ENCODE data around the gene CACNA1B. TPM values are rescaled to one million over a fixed set of nuclear protein-coding genes. Genes with fewer than 3 reads are reported as not detected.

The CACNA1B gene
- total RNA-seq, 1 experiment from 2014 or later: 7.8 TPM

GRCh38 chr9:138122201-138122600, 244.6 kb downstream of the CACNA1B start:
- Histone ChIP-seq H3K23me2 (ENCODE audit: insufficient read length, low read depth, low read length, poor library complexity, severe bottlenecking) (no peaks in the 10 kb centered on the region), H4K8ac (replicated peaks; ENCODE audit: insufficient read length, low read depth, low read length) (no peak overlapping the region), H3K4ac (ENCODE audit: low read depth, low read length) (no peak overlapping the region), H2BK5ac (ENCODE audit: insufficient read length, low read length) (no peak overlapping the region), H2AFZ (ENCODE audit: low read length) (no peak overlapping the region), H3K27ac (ENCODE audit: insufficient read length, low read depth, low read length) (no peak overlapping the region), H3K9me3 (ENCODE audit: control insufficient read depth, low read depth, low read length) (peaks cover 59% of the 10 kb centered on the region), H2BK12ac (ENCODE audit: insufficient read length, low read depth, low read length) (no peak overlapping the region), H4K5ac (ENCODE audit: insufficient read length, low read depth, low read length) (no peak overlapping the region), H3K23ac (ENCODE audit: insufficient read length, low read depth, low read length) (no peak overlapping the region), H2BK20ac (ENCODE audit: low read depth, low read length, poor library complexity, severe bottlenecking) (no peak overlapping the region), H3K9ac (ENCODE audit: extremely low read depth, insufficient read length, low read length) (no peak overlapping the region), H3K27me3 (ENCODE audit: insufficient read depth, low read length) (no peaks in the 10 kb centered on the region), H3K14ac (ENCODE audit: insufficient read depth, low read length) (no peak overlapping the region), H3K18ac (ENCODE audit: insufficient read length, low read depth, low read length) (no peak overlapping the region), H4K91ac (ENCODE audit: insufficient read length, low read depth, low read length) (no peak overlapping the region), H3K56ac (ENCODE audit: insufficient read length, low read depth, low read length) (no peak overlapping the region), H2AK5ac (ENCODE audit: insufficient read length, low read length) (no peak overlapping the region), H3K79me1 (ENCODE audit: insufficient read depth, low read depth, low read length, poor library complexity, severe bottlenecking) (no peaks in the 10 kb centered on the region), H4K20me1 (ENCODE audit: control insufficient read depth, insufficient read depth, insufficient read length) (no peaks in the 10 kb centered on the region), H3K4me2 (ENCODE audit: insufficient read depth, insufficient read length, low read length) (no peak overlapping the region), H2BK15ac (ENCODE audit: low read depth, low read length) (no peak overlapping the region), H3K4me1 (ENCODE audit: insufficient read depth, low read length) (no peaks in the 10 kb centered on the region), H3K79me2 (ENCODE audit: insufficient read depth, low read length) (no peaks in the 10 kb centered on the region), H3T11ph (ENCODE audit: low read length) (no peak overlapping the region), H2BK120ac (ENCODE audit: low read depth, low read length, poor library complexity, severe bottlenecking) (no peak overlapping the region)
- no peak overlapping the region for H3K27ac Mint-ChIP-seq
- H3K9me3 Mint-ChIP-seq: peaks cover 52 to 80% of the 10 kb centered on the region in 2 experiments
- no peak overlapping the region for H3K4me3 Mint-ChIP-seq
- H3K4me1 Mint-ChIP-seq: no peaks in the 10 kb centered on the region
- H3K36me3 Mint-ChIP-seq (ENCODE audit: insufficient read depth in 1 of 3, low read depth in 3 of 3): peaks cover 28 to 55% (median 28%) of the 10 kb centered on the region in 3 experiments
- no peak for DNase-seq
- H3K27me3 Mint-ChIP-seq (ENCODE audit: low read depth): peaks cover 8% of the 10 kb centered on the region
- TF ChIP-seq CTCF (conservative IDR thresholded peaks at IDR 0.05): no peak
- WGBS (ENCODE audit: extremely low coverage, insufficient read length, low lambda C conversion rate): no CpG with 5 or more reads among the region's 17 CpGs
